Stimulated activated CD4-positive, alpha-beta T cell treated with anti-CD3 and anti-CD28 coated beads, Interleukin-12 subunit alpha, Interleukin-12 subunit beta, amount 100 ng/mL, for 24 hours (primary cell): ENCODE measurements around the gene STAT4.
A peak's percentile ranks its signal among the peaks of the same experiment; 100 is the strongest.

Experiments used
- DNase-seq, 2 experiments: peaks; one replicate each; pipeline ENCODE4 v3.0.0-alpha.2; 2020; ENCODE audit warnings: low read depth in 2 of 2

The STAT4 gene, protein sequence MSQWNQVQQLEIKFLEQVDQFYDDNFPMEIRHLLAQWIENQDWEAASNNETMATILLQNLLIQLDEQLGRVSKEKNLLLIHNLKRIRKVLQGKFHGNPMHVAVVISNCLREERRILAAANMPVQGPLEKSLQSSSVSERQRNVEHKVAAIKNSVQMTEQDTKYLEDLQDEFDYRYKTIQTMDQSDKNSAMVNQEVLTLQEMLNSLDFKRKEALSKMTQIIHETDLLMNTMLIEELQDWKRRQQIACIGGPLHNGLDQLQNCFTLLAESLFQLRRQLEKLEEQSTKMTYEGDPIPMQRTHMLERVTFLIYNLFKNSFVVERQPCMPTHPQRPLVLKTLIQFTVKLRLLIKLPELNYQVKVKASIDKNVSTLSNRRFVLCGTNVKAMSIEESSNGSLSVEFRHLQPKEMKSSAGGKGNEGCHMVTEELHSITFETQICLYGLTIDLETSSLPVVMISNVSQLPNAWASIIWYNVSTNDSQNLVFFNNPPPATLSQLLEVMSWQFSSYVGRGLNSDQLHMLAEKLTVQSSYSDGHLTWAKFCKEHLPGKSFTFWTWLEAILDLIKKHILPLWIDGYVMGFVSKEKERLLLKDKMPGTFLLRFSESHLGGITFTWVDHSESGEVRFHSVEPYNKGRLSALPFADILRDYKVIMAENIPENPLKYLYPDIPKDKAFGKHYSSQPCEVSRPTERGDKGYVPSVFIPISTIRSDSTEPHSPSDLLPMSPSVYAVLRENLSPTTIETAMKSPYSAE

DNA sequence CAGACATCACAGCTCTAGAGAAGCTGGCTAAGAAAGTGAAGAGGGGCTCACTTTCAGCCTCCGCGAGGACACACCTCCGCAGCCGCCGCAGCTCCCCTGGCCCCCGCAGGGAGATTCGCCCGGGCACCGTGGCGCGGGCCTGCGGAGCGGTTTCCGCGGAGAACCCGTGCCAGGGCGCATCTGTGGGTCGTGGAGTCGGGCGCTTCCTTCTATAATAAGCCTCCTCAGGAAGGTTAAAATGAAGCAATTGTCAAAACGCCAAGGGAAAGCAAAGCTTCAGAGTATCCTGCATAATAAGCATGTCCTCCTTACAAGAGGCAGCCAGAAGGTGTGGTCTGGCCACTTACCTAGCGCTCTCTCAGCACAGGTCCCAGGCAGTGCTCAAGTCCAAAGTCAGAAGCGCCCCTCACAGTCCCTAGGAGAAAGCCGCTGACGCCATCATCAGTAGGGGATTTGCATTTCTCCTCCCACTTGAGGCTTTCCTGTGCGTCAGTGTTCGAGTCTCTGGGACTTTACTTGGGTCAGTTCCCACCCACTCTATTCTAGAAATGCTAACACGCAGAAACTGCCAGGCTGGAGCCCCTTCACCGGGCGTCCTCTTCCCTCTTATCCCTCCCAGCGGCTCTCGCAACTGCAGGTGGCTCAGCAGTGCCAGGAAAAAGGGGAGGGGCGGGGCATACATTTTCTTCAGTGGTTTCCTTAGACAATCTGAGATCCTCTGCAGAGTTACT, at the start of gene STAT4:
TSS of gene STAT4 (minus strand) at position 395 of the 731 bp plus-strand sequence. CDS start 2,791 bp downstream, outside the sequence.
- peak; percentile 54 to 78 for DNase-seq

DNA sequence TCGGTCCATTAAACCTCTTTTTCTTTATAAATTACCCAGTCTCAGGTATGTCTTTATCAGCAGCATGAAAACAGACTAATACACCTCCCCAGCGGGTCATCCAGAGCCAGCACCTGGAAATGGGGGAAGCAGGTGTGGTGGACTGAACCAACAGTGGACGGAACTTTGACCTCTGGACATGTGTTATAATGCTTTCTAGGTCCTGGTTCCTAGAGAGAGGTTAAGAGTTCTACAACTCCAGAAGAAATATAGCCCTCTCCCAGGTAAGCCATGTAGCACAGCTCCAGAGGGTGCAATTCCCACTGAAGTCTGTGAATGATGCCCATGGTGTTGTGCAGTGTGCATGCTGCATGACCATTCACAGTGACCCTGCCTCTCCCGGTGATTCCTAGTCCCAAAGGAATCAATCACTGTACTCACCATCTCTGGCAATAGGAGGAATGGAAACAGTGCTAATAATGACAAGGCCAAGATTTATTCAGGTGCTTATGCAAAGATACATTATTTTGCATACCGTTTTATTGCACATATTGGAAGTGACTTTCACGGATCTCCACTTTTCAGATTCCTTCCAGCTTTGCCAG, 49.2 kb upstream of the STAT4 start:
- DNase-seq = no peak

DNA sequence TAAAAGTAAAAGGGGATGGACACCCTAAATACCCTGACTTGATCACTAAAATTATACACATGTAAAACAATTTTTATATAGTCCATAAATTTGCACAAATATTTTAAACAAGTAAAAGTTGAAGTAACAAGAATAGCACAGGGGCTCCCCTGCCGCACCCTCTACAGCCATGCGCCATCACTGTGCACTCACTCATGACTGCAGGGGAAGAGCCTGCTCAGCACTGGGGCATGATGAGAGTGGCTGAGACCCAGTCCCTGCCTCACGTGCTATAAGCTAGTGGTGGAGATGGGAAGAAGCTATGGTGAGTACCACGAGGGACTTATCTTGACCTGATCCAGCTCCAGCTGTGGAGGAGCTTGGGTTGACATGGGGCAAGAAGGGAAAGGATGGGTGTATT, 47.5 kb upstream of the STAT4 start:
- DNase-seq = no peak

DNA sequence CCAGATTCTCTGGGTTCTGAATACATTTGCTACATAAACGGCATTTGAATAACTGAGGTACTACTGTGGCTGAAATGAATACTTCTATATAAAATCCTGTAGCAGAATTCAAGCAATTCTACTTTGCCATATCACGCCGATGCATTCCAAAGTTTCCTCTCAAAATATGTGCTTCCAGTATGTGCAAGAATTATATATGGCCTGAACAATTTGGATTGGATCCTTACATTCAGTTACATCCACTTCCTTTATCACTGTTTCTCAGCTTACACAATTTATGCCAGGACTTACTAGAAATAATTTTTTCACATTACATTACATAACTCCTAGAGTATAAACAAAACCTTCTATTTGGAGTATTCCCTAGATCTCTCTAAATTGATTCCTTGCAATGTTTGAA, 46.3 kb upstream of the STAT4 start:
- no peak for DNase-seq

DNA sequence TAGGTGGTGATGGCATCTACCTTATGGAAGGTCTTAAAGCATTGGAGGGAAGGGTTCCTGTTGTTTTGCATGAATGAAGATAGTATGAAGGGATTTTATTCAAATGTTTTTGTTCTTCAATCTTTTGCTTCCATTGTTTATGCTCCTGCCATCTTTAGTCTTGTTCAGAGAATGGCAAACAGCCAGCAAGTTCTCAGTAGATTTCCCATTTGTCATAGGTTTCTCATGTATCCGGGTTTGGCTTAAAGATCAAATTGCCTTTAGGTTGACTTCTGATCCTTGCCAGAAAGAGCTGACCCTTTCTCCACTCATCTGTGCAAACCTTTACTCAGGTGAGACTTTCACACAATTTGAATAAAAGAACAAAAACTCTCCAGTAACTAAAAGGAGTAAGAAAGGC, 44.2 kb upstream of the STAT4 start:
- no peak for DNase-seq

DNA sequence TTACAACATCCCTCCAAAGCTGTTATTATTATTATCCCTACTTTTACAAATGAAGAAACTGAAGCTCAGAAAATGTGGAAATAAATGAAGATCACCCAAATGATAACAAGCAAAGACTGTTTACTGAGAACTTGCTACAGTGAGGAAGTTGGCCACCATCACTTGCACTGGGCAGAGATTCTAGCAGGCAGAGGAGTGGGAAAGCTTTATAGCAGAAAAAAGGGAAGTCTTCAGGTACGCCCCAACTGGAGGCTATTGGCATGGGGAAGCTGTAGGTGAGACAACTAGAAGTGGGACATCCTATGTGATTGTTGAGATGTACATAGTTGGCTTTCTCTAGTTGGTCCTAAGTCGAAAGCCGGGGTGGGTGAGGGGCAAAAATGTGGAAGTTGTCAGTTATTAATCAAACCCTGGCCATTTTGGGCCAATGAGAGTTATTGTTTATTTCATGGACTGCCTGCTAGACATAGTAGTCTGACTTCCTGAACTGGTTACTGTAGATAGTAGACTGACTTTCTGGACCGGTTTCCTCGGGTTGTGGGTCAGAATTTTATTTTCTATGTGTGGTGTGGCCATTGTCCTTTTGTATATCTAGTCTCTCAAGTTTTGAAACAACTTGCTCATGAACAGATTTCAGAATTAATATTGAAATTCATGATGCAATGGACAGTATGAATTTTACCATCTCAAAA, 40.2 kb upstream of the STAT4 start:
- DNase-seq = no peak

DNA sequence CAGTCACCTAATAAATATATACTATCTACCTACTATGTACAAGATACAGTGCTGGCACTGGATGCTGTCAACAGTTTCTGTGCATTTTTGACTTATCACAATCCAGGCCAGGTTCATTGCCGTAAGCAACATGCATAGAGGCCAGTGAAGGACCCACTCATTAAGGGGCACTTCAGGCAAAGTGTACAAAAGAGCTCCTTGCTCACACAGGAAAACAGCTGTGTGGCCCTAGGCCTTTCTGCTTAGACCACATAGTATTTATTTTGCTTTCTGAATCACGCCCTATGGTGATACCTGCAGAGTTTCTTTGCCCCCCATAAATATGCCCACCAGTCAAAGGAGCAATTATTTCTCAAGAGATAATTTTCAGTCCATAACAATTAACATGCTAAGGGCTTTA, 39.6 kb upstream of the STAT4 start:
- DNase-seq = no peak

DNA sequence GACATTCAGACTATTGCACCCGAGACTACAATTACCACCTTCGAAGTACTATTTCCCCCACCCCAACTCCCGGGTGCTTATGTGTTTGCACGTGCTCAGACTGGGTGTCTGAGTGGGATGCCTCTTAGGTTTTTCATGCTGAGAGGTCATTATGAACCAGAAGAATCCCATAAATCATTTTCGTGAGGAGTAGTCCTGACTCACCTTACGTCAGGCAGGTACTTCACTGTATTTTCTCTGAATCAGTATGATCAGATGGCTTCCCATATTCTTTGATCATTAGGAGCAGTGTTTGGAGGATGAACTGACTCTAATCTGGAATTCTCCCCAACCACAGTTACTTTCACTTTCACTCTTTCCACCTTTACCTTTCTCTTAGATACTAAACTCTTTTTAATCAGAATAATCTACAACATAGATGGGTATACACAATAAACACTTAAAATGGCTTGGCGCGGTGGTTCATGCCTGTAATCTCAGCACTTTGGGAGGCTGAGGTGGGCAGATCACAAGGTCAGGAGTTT, 38.4 kb upstream of the STAT4 start:
- no peak for DNase-seq

DNA sequence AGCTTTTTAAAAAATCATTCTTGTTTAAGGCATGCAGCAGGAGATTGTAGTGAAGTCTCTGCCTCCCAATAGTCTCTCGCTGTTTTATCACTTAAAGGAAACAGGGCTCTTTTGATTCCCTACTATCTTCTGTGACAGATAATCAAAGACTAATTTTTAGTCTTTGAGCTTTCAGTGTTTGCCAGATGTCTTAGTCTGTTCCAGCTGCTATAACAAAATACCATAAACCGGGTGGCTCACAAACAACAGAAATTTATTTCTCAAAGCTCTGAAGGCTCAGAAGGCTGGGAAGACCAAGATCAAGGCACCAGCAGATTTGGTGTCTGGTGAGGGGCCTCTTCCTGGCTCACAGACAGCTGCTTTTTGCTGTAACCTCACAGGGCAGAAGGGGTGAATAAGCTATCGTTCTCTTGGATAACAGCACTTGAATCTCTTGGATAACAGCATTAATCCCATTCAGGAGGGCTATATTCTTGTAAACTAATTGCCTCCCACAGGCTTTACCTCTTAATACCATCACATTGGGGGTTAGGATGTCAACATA, 37.8 kb upstream of the STAT4 start:
- no peak for DNase-seq

DNA sequence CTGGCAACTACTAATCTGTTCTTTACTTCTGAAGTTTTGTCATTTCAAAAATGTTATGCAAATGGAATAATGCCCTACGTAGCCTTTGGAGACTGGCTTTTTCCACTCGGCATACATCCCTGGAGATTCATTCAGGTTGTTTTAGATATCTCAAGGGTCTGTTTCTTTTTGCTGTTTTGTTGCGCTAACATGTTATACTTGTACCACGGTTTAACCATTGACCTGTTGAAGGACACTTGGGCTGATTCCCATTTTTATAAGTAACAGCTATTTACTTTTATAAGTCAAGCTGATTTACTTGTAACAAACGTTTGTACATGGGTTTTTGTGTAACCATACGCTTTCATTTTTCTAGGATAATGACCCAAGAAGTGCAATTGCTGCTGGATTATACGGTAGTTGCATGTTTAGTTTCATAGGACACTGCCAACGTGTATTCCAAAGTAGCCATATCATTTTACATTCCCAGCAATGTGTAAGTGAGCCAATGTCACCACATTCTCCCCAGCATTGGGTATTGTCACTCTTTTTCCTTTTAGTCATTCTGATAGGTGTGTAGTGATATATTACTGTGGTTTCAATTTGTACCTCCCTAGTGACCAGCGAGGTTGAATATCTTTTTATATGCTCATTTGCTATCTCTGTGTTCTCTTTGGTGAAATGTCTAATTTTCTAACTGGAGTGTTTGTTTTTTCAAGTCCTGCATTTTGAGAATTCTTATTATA, 36.5 kb upstream of the STAT4 start:
- DNase-seq = no peak

DNA sequence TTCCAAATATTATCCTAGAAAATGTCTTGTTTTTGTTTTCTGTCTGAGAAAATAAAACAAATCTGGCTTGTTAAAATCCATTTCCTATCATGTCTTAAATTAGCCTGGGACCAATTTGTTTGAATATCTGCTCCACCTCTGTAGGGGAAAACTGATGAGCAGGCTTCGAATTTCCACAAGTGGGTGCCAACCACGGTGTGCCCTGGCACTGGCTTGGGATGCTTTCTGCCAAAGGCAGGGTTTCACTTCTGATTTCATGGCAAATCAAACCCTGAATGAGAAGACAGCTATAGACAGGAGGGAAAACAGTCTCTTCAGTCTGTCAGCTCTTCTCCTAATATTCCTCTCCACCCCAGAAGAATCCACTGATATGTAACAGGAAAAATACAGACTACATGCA, 33.7 kb upstream of the STAT4 start:
- no peak for DNase-seq

DNA sequence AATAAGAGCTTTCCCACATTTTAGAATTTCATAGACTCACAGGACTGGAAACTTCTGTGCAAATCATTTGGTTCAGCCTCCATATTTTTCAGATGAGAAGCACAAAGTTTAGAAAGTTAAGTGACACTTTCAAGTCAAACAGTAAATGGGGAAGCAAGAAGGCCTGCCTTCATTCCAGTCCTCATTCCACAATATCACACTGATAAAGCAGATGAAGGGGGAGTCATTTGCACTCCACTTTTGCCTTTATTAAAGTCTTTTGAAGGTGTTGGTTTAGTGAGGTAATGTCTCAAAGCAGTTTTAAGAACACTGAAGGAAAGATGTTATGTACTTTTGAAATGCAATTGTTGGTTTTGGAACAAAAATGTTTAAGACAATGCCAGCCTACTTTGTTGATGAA, 32.7 kb upstream of the STAT4 start:
- DNase-seq = no peak

DNA sequence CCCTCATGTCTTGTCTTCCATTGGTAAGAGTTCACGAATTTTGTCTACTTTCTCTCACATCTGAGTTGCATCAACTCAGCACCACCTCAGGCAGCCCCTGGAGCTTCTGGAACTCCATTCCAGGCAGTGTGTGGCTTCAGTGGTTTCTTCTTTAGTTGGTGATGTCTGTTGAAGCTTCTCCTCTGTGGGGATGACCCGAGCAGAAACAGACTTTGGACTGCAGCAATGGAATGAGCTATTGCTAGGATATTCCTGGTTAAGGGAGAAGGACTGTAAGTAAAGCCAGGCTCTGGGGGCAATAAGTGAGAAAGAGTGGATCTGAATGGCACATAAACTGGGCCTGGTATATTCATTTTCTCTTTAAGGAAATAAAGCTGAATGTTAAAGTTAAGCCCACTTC, 32.3 kb upstream of the STAT4 start:
- no peak for DNase-seq

DNA sequence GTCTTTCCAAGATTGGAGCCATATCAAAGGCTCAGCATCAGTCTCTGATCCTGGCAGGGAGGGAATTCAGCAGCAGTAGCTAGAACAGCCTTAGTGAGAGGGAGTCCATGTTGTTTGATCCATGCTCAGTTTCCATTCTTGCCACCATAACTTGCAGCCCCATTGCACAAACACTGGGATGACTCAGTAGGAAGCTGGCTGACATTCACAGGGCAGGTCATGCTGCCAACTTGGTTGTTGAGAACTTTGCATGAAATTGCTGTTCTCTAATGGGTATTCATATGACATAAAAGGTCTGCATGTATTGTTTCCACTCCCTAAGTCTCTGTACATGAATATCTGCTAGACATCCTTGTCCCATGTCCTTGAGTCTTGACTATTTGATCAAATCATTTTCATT, 29.9 kb upstream of the STAT4 start:
- no peak for DNase-seq

DNA sequence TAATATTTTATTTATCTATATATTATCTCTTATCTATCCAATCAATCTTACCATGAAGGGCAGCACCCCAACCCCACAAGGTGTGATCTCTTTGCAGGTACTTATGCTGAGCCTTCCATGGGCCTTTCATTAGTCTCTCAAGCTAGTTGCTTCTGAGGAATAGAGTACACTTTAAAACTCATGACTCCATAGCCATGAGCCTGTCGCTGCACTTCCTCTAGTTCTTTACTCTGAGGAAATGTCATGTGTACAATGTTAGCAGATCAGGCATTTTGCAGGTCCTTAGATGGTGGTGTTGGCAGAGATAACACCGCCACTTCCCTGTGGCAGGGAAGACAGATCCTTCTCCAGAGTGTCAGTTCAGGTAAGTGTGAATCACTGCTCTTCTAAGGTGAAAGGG, 29.5 kb upstream of the STAT4 start:
- no peak for DNase-seq

DNA sequence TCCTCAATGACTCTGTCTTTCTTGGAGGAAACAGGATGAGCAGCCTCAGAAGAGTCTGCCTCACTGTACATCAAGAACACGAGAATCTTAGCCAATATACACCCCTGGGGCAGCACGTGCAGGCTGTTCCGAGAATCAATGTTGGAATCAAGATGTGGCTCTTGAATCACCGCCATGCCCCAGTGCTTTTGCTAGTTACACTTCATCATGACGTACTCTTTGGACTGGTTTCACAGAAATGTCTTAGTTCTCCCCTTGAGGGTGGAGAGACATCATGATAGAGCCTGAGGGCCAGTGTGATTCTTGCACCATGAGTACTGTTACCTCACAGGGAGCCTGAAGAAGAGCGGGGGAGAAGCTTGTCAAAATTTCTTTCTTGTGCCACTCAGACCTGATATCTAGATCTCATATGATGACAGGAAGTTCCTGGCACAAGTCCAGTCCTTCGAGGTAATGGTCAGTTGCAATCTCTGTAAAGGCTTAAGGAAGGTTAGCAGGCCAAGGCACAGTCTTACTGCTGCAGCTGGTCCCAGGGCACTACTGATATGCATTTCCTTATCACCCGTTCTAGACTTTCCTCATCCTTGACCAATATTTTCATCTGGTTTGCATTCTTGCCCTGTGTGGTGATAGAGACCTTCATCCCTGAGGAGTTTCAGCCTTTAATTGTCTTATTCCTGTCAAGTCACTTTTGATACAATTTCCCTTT, 28.2 kb upstream of the STAT4 start:
- DNase-seq = no peak

DNA sequence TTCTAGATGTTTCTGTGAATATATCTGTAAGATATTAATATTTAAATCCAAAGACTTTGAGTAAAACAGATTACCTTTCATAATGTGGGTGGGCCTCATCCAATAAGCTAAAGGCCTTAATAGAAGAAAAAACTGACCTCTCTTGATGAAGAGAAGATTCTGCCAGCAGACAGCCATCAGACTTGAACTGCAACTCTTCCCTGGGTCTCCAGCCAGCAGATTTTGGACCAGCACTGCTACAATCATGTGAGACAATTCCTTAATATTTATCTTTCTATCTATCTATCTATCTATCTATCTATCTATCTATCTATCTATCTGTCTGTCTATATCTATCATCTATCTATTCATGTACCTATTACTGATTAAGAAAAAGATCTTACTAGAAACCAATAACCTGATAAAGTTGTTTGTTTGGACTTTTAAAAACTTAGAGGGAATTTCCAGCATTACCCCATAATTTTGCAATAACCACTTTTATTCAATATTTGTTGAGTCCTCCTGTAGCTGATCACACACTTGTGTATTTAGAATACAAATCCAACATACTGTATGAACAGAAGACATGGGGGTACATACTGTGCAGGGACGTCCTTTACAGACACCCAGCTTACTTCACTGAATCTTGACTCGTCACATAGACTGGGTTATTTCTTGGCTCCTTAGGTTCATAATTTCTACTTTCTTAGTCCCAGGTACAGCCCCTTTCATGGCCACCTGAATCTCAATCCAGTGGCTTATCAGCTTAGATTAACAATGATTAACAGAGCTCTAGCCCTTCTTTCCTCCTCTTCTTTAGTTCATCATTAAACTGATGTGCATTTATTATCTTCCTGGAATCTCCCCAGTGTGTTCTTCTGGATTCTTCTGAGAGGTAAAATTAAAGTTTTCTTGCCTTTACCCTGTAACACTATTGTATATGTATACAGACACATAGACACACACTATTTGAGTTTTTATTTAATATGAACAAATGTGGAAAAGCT, 27.2 kb upstream of the STAT4 start:
- no peak for DNase-seq

DNA sequence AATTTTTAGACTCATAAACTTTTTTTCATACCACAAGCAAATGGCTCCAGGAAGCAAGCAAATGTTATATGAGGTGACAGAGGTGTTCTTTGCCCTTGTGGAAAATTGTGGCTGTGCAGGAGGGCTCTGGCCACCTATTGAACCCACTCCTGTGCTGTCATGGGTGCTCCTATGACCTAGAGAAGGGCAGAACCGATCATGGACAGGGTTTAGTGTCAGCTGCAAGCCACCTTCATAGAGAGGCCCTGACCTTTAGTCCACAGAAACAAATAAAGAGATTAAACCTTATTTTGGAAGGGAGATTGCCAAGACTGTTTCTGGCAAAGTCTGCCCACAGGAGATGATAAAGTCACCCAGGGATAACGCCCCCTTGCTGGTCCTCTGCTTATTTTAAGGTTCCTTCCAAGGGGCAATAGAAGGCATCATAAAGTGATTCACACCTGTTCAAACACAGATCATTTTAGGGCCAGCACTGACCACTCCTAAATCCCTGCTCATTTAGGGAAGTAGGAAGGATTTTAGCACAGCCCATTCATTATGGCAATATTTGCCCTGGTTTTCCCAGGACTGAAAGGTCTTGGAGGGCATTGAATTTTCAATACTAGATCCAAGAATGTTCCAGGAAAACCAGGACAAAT, 26.1 kb upstream of the STAT4 start:
- DNase-seq = no peak
